Stomach (tissue), 4 donors: ENCODE measurements around the gene BLOC1S3.

Experiments
- CTCF ChIP-seq, 7 experiments: fragments of 450-650 bp in 4 of 7; fragments of 200-600 bp in 3 of 7; sonication (generic) in 3 of 7; IDR thresholded peaks; one replicate each; pipeline ENCODE4 v1.5.1; 2016 to 2019; ENCODE audit warnings: antibody characterized with exemption in 7 of 7, control low read depth in 2 of 7, mild to moderate bottlenecking in 1 of 7
- POLR2A ChIP-seq, 4 donors: fragments of 450-650 bp; IDR thresholded peaks; one replicate each; pipeline ENCODE4 v1.6.1; 2016; ENCODE audit warnings: antibody characterized with exemption in 4 of 4, control low read depth in 2 of 4, mild to moderate bottlenecking in 1 of 4, moderate library complexity in 1 of 4

GRCh38 chr19:45191375-45191774, 12.8 kb downstream of the BLOC1S3 start:
- TF ChIP-seq CTCF (IDR thresholded peaks at IDR 0.05) (no peak), POLR2A (IDR thresholded peaks at IDR 0.05) (no peak)
